Spleen (tissue), 7 donors: ENCODE results near the gene FAM107B.

Experiments used
- POLR2A ChIP-seq, 3 donors: fragments of 450-650 bp; IDR thresholded peaks; one replicate each; pipeline ENCODE4 v1.5.1; 2017; ENCODE audit warnings: antibody characterized with exemption in 3 of 3, mild to moderate bottlenecking in 1 of 3
- TF ChIP-seq, protein P1 (sequence below), 11 experiments: fragments of 200-600 bp in 7 of 11; fragments of 450-650 bp in 4 of 11; sonication (generic) in 4 of 11; IDR thresholded peaks in 8 of 11; conservative IDR thresholded peaks in 3 of 11; 1 replicate in 7 of 11; 2 replicates in 4 of 11; pipeline versions ENCODE4 v1.4.0 to v1.8.0; 2016 to 2021; ENCODE audit warnings: antibody characterized with exemption in 11 of 11, inconsistent platforms in 4 of 11, mild to moderate bottlenecking in 1 of 11
- donor health status: DM: no; HTN: no; CAD: no; lungs with moderate emphysema.
- donor health status: DM: no; HTN: no; CAD: no.
- donor health status: DM: no; HTN: no; CAD: no.

GRCh38 chr10:14727465-14727864, 47.2 kb downstream of the FAM107B start:
- TF ChIP-seq, protein P1, sequence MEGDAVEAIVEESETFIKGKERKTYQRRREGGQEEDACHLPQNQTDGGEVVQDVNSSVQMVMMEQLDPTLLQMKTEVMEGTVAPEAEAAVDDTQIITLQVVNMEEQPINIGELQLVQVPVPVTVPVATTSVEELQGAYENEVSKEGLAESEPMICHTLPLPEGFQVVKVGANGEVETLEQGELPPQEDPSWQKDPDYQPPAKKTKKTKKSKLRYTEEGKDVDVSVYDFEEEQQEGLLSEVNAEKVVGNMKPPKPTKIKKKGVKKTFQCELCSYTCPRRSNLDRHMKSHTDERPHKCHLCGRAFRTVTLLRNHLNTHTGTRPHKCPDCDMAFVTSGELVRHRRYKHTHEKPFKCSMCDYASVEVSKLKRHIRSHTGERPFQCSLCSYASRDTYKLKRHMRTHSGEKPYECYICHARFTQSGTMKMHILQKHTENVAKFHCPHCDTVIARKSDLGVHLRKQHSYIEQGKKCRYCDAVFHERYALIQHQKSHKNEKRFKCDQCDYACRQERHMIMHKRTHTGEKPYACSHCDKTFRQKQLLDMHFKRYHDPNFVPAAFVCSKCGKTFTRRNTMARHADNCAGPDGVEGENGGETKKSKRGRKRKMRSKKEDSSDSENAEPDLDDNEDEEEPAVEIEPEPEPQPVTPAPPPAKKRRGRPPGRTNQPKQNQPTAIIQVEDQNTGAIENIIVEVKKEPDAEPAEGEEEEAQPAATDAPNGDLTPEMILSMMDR (IDR thresholded peaks at IDR 0.05 in 8 of 11, conservative IDR thresholded peaks at IDR 0.05 in 3 of 11): no peak
- no peak for TF ChIP-seq POLR2A (IDR thresholded peaks at IDR 0.05)
